OCI-LY7 (cell line): Measurements from ENCODE around the gene GALP.

Experiments used
- EZH2phosphoT487 ChIP-seq: fragments of 200-600 bp; sonication (generic); IDR thresholded peaks from 2 replicates; pipeline ENCODE4 v1.6.1; 2018; ENCODE audit warnings: low read depth, borderline replicate concordance, mild to moderate bottlenecking, mixed run types, antibody characterized with exemption, low read length, moderate library complexity, mixed read lengths
- TF ChIP-seq, protein P1 (sequence below): fragments of 200-600 bp; sonication (generic); conservative IDR thresholded peaks from 2 replicates; pipeline ENCODE4 v1.5.1; 2014; ENCODE audit warnings: mild to moderate bottlenecking, antibody characterized with exemption, low read length, moderate library complexity, mixed read lengths

DNA sequence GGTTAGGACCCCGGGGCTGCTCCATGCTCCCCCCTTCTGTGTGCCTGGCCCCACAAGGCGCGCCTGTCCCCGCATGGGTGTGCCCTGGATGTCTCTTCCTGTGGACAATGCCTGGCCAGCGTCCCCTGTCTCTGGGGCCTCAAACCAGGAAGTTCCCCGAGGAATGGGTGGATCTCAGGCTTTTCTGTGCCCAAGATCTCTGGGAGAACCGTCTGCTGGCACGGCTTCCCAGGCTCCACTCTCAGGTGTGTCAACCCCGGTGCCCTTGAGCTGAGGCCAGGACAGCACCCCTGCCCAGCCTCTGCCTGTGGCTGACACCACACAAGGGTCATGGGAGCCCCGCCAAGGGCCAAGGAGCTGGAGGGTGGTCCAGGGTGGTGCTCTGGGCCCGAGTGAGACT, 19.0 kb upstream of the GALP start:
- TF ChIP-seq, protein P1, sequence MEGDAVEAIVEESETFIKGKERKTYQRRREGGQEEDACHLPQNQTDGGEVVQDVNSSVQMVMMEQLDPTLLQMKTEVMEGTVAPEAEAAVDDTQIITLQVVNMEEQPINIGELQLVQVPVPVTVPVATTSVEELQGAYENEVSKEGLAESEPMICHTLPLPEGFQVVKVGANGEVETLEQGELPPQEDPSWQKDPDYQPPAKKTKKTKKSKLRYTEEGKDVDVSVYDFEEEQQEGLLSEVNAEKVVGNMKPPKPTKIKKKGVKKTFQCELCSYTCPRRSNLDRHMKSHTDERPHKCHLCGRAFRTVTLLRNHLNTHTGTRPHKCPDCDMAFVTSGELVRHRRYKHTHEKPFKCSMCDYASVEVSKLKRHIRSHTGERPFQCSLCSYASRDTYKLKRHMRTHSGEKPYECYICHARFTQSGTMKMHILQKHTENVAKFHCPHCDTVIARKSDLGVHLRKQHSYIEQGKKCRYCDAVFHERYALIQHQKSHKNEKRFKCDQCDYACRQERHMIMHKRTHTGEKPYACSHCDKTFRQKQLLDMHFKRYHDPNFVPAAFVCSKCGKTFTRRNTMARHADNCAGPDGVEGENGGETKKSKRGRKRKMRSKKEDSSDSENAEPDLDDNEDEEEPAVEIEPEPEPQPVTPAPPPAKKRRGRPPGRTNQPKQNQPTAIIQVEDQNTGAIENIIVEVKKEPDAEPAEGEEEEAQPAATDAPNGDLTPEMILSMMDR = no peak
- TF ChIP-seq EZH2phosphoT487 = no peak
